Camera-type eye (tissue), 1 donor: ENCODE data around the gene GALK2. TPM values are rescaled to one million over a fixed set of nuclear protein-coding genes. Genes with fewer than 3 reads are reported as not detected.

Source experiments
- total RNA-seq: library from RNA; depleted of rRNA; stranded (reverse); fragments of >200 nt; gene quantifications from one replicate; pipeline ENCODE4 v1.2.3, GENCODE V29; 2014

Gene GALK2
- total RNA-seq: 55.7 TPM

DNA sequence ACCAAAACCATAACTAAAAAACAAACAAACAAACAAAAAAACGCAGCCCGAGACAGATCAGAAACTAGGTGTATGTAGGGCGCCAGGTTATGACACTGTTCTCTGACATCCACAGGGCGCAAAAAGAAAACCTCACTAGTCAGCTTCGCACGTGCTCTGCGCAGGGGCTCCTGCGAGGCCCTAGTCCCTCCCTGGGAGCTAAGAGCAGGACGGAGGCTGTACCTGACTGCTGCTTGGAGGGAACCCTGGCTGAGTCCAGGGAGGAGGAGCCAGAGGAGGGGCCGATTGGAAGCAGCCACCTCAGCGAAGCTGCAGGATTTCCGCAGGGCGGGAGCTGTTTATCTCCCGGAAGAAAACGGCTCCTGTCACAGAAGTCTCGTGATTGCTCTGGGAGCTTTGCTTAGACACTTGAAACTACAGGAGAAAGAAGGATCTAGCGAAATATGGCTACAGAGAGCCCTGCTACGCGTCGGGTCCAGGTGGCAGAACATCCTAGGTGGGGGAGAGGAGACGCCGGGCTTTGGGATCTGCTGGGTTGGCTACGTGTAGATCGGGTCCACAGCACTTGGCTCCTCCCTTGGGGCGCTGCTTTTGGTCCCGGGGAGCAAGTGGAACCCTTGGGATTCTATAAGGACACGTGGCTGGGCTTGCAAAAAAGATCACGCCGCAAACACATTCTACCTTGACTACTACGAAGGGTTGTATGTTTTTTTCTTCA lies at the start of gene GALK2:
TSS of gene GALK2 (plus strand) at position 368 of the 718 bp plus-strand sequence. CDS start at position 444, 76 bp downstream.

DNA sequence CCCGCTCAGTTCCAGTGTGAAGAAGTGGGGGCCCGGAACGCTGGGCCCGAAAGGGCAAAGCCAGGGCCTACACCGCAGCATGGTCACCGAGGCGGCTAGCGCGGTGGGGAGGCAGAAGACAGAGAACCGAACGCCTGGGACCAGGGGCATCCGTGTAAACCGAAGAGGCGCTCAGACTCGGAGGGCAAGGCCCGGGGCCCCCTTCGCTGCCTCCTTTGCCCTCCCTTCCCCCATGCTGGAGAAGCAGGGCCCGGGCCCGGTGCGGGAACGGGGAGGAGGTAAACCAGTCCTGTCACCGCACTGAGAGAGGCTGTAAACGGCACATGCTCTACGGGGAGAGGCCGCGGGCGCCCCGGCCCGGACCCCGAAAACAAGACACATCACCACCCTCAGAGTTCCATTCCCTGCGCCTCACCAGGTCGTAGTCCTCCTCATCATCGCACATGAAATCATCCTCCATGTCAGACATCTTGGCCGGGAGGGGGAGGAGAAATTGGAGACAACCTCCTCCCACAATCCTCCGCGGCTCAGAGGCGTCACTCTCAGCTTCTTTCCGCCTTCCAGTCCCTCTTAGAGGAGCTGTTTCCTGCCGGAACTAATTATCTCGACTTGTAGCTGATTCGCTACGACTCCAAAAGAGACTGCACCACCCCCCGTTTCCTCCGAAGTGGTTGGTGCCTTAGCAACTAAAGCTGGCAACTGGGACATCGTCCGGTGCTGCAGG lies 14.8 kb upstream of the GALK2 start, which contains the start of gene COPS2:
TSS of gene COPS2 (minus strand) at position 490 of the 724 bp plus-strand sequence. CDS start at position 469, 21 bp downstream.

Other genes starting within 250 kb of the GALK2 start
- 4.3 TPM for gene SHC4, start 206.3 kb upstream of the GALK2 start, total RNA-seq
- 95.1 TPM for gene SECISBP2L, start 123.8 kb upstream of the GALK2 start, total RNA-seq
- gene COPS2, start 14.6 kb upstream of the GALK2 start, total RNA-seq: 91.7 TPM